H9 (cell line): ENCODE data around the gene TIPIN. TPM values are rescaled to one million over a fixed set of nuclear protein-coding genes. Genes with fewer than 3 reads are reported as not detected.

Source experiments
- DNase-seq: peaks from one replicate; pipeline ENCODE4 v3.0.0-alpha.2; 2017
- H2AFZ ChIP-seq: one replicate; pipeline ENCODE4 v1.6.1; 2013; ENCODE audit warnings: mild to moderate bottlenecking, low read length, control low read depth, moderate library complexity
- H2AK5ac ChIP-seq: 2 replicates; pipeline ENCODE4 v1.6.1; 2013; ENCODE audit warnings: low read length, control low read depth, mixed read lengths; ENCODE audit not compliant: insufficient read length
- H2BK120ac ChIP-seq: one replicate; pipeline ENCODE4 v1.6.1; 2013; ENCODE audit warnings: low read depth, mild to moderate bottlenecking, low read length, control low read depth, inconsistent platforms; ENCODE audit not compliant: poor library complexity, severe bottlenecking
- H2BK12ac ChIP-seq: 2 replicates; pipeline ENCODE4 v1.6.1; 2013; ENCODE audit warnings: low read length, control low read depth, mixed read lengths, low read depth; ENCODE audit not compliant: insufficient read length
- H2BK15ac ChIP-seq: 2 replicates; pipeline ENCODE4 v1.6.1; 2013; ENCODE audit warnings: low read depth, low read length, control low read depth
- H2BK20ac ChIP-seq: one replicate; pipeline ENCODE4 v1.6.1; 2013; ENCODE audit warnings: low read depth, mild to moderate bottlenecking, low read length, control low read depth, inconsistent platforms; ENCODE audit not compliant: poor library complexity, severe bottlenecking
- H2BK5ac ChIP-seq: 2 replicates; pipeline ENCODE4 v1.6.1; 2013; ENCODE audit warnings: low read length, control low read depth, mixed read lengths; ENCODE audit not compliant: insufficient read length
- H3K14ac ChIP-seq: 2 replicates; pipeline ENCODE4 v1.6.1; 2013; ENCODE audit warnings: low read length, control low read depth; ENCODE audit not compliant: insufficient read depth
- H3K18ac ChIP-seq: 2 replicates; pipeline ENCODE4 v1.6.1; 2013; ENCODE audit warnings: low read depth, mild to moderate bottlenecking, mixed read lengths, low read length, control low read depth; ENCODE audit not compliant: insufficient read length
- H3K23ac ChIP-seq: 2 replicates; pipeline ENCODE4 v1.6.1; 2013; ENCODE audit warnings: low read length, control low read depth, mixed read lengths, low read depth; ENCODE audit not compliant: insufficient read length
- H3K23me2 ChIP-seq: 2 replicates; pipeline ENCODE4 v1.6.1; 2013; ENCODE audit warnings: low read depth, mild to moderate bottlenecking, mixed read lengths, low read length, control low read depth; ENCODE audit not compliant: insufficient read length, poor library complexity, severe bottlenecking
- H3K27ac ChIP-seq: 2 replicates; pipeline ENCODE4 v1.5.1; 2013; ENCODE audit warnings: low read length, control low read depth, mixed read lengths, low read depth; ENCODE audit not compliant: insufficient read length
- H3K27me3 ChIP-seq: 2 replicates; pipeline ENCODE4 v1.6.1; 2013; ENCODE audit warnings: low read length, control low read depth, inconsistent platforms; ENCODE audit not compliant: insufficient read depth
- H3K4ac ChIP-seq: 2 replicates; pipeline ENCODE4 v1.6.1; 2013; ENCODE audit warnings: low read depth, mild to moderate bottlenecking, control low read depth, inconsistent platforms, low read length, moderate library complexity
- H3K4me1 ChIP-seq: 2 replicates; pipeline ENCODE4 v1.6.1; 2013; ENCODE audit warnings: low read length, control low read depth, inconsistent platforms; ENCODE audit not compliant: insufficient read depth
- H3K4me2 ChIP-seq: 2 replicates; pipeline ENCODE4 v1.6.1; 2013; ENCODE audit warnings: low read length, control low read depth, mixed read lengths; ENCODE audit not compliant: insufficient read length, insufficient read depth
- H3K56ac ChIP-seq: 2 replicates; pipeline ENCODE4 v1.6.1; 2013; ENCODE audit warnings: low read depth, mild to moderate bottlenecking, mixed read lengths, low read length, control low read depth; ENCODE audit not compliant: insufficient read length
- H3K79me1 ChIP-seq: 2 replicates; pipeline ENCODE4 v1.6.1; 2013; ENCODE audit warnings: low read depth, mild to moderate bottlenecking, moderate library complexity, low read length, control low read depth, inconsistent platforms; ENCODE audit not compliant: insufficient read depth, poor library complexity, severe bottlenecking
- H3K79me2 ChIP-seq: 2 replicates; pipeline ENCODE4 v1.6.1; 2013; ENCODE audit warnings: low read length, control low read depth, inconsistent platforms; ENCODE audit not compliant: insufficient read depth
- H3K9ac ChIP-seq: 2 replicates; pipeline ENCODE4 v1.6.1; 2013; ENCODE audit warnings: low read length, control low read depth, mixed read lengths; ENCODE audit not compliant: insufficient read length; ENCODE audit errors: extremely low read depth
- H3K9me3 ChIP-seq: one replicate; pipeline ENCODE4 v1.6.1; 2013; ENCODE audit warnings: low read depth, low read length, inconsistent platforms; ENCODE audit not compliant: control insufficient read depth
- H3T11ph ChIP-seq: one replicate; pipeline ENCODE4 v1.6.1; 2013; ENCODE audit warnings: mild to moderate bottlenecking, low read length, control low read depth, inconsistent platforms
- H4K20me1 ChIP-seq: one replicate; pipeline ENCODE4 v1.6.1; 2013; ENCODE audit not compliant: control insufficient read depth, insufficient read length, insufficient read depth
- H4K5ac ChIP-seq: 2 replicates; pipeline ENCODE4 v1.6.1; 2013; ENCODE audit warnings: low read depth, mild to moderate bottlenecking, mixed read lengths, low read length, control low read depth; ENCODE audit not compliant: insufficient read length
- H4K8ac ChIP-seq: replicated peaks from 2 replicates; pipeline ENCODE4 v1.6.1; 2013; ENCODE audit warnings: low read length, control low read depth, mixed read lengths, low read depth; ENCODE audit not compliant: insufficient read length
- H4K91ac ChIP-seq: 2 replicates; pipeline ENCODE4 v1.6.1; 2013; ENCODE audit warnings: low read depth, mild to moderate bottlenecking, moderate library complexity, mixed read lengths, low read length, control low read depth; ENCODE audit not compliant: insufficient read length
- H3K27ac Mint-ChIP-seq, 3 experiments: 2 replicates in 2 of 3; 3 replicates in 1 of 3; pipeline ENCODE4 v1.8.0; 2020 to 2021; ENCODE audit warnings: mixed read lengths in 3 of 3, mild to moderate bottlenecking in 1 of 3, moderate library complexity in 1 of 3
- H3K27me3 Mint-ChIP-seq: 2 replicates; pipeline ENCODE4 v1.8.0; 2021; ENCODE audit warnings: low read depth, mild to moderate bottlenecking, moderate library complexity, mixed read lengths
- H3K36me3 Mint-ChIP-seq, 3 experiments: 2 replicates in 2 of 3; 3 replicates in 1 of 3; pipeline ENCODE4 v1.8.0; 2020 to 2021; ENCODE audit warnings: low read depth in 3 of 3, mixed read lengths in 3 of 3; ENCODE audit not compliant: insufficient read depth in 1 of 3
- H3K4me1 Mint-ChIP-seq, 2 experiments: 2 replicates each; pipeline ENCODE4 v1.8.0; 2020; ENCODE audit warnings: mixed read lengths in 2 of 2
- H3K4me3 Mint-ChIP-seq, 2 experiments: 2 replicates in 1 of 2; 3 replicates in 1 of 2; pipeline ENCODE4 v1.8.0; 2020 to 2021; ENCODE audit warnings: mild to moderate bottlenecking in 2 of 2, mixed read lengths in 2 of 2, moderate library complexity in 1 of 2
- H3K9me3 Mint-ChIP-seq, 2 experiments: 2 replicates in 1 of 2; 3 replicates in 1 of 2; pipeline ENCODE4 v1.8.0; 2020; ENCODE audit warnings: mild to moderate bottlenecking in 2 of 2, mixed read lengths in 2 of 2, moderate library complexity in 1 of 2
- CTCF ChIP-seq: fragments of 200-600 bp; sonication (generic); conservative IDR thresholded peaks from 3 replicates; pipeline ENCODE4 v1.8.0; 2021; ENCODE audit warnings: antibody characterized with exemption, mild to moderate bottlenecking
- WGBS: extraction: QIAGEN DNeasy Blood & Tissue Kit; methylation state at CpG from one replicate; pipeline ENCODE4 v1.1.7; 2013; ENCODE audit warnings: missing lambda C conversion rate, low lambda C conversion rate, mixed read lengths; ENCODE audit not compliant: insufficient read length; ENCODE audit errors: extremely low coverage; 5-methylcytosine and 5-hydroxymethylcytosine counted together
- total RNA-seq: library from RNA; stranded (reverse); gene quantifications from 2 replicates; pipeline ENCODE4 v1.2.1, GENCODE V29; 2021

The TIPIN gene
- total RNA-seq, 1 experiment from 2014 or later = 26.9 TPM

GRCh38 chr15:66298803-66299251, 57.7 kb downstream of the TIPIN start:
- Histone ChIP-seq H3T11ph (no peak overlapping the region), H4K20me1 (no peaks in the 10 kb centered on the region), H3K79me1 (no peaks in the 10 kb centered on the region), H3K4me1 (peaks cover 7% of the 10 kb centered on the region; the same call in 1 of the 2 replicates), H3K23ac (no peak overlapping the region), H2BK20ac (no peak overlapping the region), H3K27ac (no peak overlapping the region), H4K8ac (no peak overlapping the region), H3K56ac (no peak overlapping the region), H2AK5ac (no peak overlapping the region), H3K9me3 (no peaks in the 10 kb centered on the region), H4K91ac (no peak overlapping the region), H3K4me2 (no peak overlapping the region), H2BK5ac (no peak overlapping the region), H3K4ac (no peak overlapping the region), H3K18ac (no peak overlapping the region), H2BK12ac (no peak overlapping the region), H2AFZ (no peak overlapping the region), H3K14ac (no peak overlapping the region), H2BK15ac (no peak overlapping the region), H4K5ac (no peak overlapping the region), H2BK120ac (no peak overlapping the region), H3K23me2 (peaks cover 7% of the 10 kb centered on the region), H3K79me2 (no peaks in the 10 kb centered on the region), H3K9ac (no peak overlapping the region), H3K27me3 (no peaks in the 10 kb centered on the region)
- TF ChIP-seq CTCF = no peak
- peak overlapping the region in 2 of 3 experiments; percentile 79 to 84; a peak in 4 of 7 replicates for H3K27ac Mint-ChIP-seq
- H3K4me1 Mint-ChIP-seq = peaks cover 18 to 30% of the 10 kb centered on the region in 2 experiments
- DNase-seq = no peak
- H3K4me3 Mint-ChIP-seq = no peak overlapping the region
- WGBS = no CpG with 5 or more reads among the region's 4 CpGs
- H3K27me3 Mint-ChIP-seq = no peaks in the 10 kb centered on the region
- H3K36me3 Mint-ChIP-seq = peaks cover 3 to 32% (median 17%) of the 10 kb centered on the region in 3 experiments; a peak in 6 of 7 replicates
- no peaks in the 10 kb centered on the region for H3K9me3 Mint-ChIP-seq
